ENCODE results near the gene LMNTD2.

Gene LMNTD2

DNA sequence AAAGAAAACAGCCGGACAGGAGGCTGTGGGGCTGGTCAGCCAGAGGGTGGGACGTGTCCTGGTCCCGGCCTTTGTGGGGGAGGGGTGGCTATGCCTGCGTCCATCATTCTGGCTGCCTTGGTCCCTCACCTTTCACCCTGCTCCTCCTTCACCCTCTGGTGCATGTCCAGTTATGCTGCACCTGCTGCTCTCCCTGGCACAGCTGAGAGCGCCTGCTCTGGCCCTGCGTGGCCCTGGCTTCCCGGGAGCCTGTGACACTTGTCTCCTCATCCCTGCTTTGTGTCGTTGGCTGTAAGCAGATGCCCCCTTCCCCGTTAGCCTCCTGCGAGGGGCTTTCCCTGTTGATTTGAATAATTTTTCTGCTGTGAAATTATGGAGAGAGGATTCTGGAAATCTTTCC is 32.4 kb upstream of the LMNTD2 start:
- no peak for TF ChIP-seq TEAD4 (IDR thresholded peaks at IDR 0.05)
- no peak for TF ChIP-seq FOXM1 (IDR thresholded peaks at IDR 0.05; ENCODE audit: borderline replicate concordance, low read depth)
- no peak for TF ChIP-seq RAD21 (IDR thresholded peaks at IDR 0.05; ENCODE audit: low read depth)
- TF ChIP-seq TCF12 (IDR thresholded peaks at IDR 0.05; ENCODE audit: low read depth) = no peak
- TF ChIP-seq NFIC (IDR thresholded peaks at IDR 0.05) = no peak
- TF ChIP-seq CEBPB (IDR thresholded peaks at IDR 0.05) = no peak

DNA sequence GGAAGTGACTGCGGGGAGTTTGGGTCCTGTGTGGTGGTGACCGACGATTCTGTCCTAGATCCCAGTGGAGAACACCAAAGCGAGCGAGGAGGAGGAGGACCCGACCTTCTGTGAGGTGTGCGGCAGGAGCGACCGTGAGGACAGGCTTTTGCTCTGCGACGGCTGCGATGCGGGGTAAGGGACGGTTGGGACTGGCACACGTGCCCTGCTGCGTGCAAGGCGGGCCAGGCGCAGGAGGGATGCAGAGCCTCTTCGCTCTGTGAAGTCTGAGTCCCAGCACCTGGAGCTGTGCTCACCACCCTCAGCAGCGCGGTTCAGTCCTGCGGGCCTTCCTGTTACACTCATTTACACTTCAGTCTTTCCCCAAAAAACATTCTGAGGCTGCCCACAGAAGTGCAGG is 32.0 kb upstream of the LMNTD2 start:
- TF ChIP-seq, protein P1, sequence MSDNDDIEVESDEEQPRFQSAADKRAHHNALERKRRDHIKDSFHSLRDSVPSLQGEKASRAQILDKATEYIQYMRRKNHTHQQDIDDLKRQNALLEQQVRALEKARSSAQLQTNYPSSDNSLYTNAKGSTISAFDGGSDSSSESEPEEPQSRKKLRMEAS (IDR thresholded peaks at IDR 0.05) = no peak
- TF ChIP-seq RAD21 (IDR thresholded peaks at IDR 0.05; ENCODE audit: low read depth) = no peak
- TF ChIP-seq, protein P2, sequence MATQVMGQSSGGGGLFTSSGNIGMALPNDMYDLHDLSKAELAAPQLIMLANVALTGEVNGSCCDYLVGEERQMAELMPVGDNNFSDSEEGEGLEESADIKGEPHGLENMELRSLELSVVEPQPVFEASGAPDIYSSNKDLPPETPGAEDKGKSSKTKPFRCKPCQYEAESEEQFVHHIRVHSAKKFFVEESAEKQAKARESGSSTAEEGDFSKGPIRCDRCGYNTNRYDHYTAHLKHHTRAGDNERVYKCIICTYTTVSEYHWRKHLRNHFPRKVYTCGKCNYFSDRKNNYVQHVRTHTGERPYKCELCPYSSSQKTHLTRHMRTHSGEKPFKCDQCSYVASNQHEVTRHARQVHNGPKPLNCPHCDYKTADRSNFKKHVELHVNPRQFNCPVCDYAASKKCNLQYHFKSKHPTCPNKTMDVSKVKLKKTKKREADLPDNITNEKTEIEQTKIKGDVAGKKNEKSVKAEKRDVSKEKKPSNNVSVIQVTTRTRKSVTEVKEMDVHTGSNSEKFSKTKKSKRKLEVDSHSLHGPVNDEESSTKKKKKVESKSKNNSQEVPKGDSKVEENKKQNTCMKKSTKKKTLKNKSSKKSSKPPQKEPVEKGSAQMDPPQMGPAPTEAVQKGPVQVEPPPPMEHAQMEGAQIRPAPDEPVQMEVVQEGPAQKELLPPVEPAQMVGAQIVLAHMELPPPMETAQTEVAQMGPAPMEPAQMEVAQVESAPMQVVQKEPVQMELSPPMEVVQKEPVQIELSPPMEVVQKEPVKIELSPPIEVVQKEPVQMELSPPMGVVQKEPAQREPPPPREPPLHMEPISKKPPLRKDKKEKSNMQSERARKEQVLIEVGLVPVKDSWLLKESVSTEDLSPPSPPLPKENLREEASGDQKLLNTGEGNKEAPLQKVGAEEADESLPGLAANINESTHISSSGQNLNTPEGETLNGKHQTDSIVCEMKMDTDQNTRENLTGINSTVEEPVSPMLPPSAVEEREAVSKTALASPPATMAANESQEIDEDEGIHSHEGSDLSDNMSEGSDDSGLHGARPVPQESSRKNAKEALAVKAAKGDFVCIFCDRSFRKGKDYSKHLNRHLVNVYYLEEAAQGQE (IDR thresholded peaks at IDR 0.05; ENCODE audit: low read depth) = no peak
- no peak for TF ChIP-seq CEBPB (IDR thresholded peaks at IDR 0.05)
- no peak for TF ChIP-seq CREB1 (IDR thresholded peaks at IDR 0.05; ENCODE audit: low read depth)
- TF ChIP-seq ZBTB7A (IDR thresholded peaks at IDR 0.05; ENCODE audit: low read depth) = no peak
- TF ChIP-seq EP300 (IDR thresholded peaks at IDR 0.05; ENCODE audit: borderline replicate concordance) = no peak
- no peak for TF ChIP-seq TCF12 (IDR thresholded peaks at IDR 0.05; ENCODE audit: low read depth)
- TF ChIP-seq TAF1 (IDR thresholded peaks at IDR 0.05; ENCODE audit: low read depth) = no peak

DNA sequence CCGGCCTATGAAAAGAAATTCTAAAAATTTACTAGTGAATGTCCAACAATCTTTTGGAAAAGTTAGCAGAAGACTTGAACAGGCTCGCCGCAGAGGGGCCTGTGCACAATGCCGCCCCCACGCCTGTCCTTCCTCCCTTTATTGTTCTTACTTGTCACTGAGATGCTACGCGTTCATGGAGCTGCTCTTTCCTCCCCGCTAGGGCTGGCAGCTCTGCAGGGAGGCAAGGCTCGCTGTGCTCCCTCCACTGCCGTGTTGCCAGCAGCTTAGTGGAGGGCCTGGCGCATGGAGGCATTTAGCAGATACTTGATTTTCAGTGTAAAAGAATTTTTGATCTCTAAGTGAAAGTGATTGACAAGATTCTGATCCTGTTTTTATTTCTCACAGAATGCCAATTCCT is 30.5 kb upstream of the LMNTD2 start:
- TF ChIP-seq CEBPB (IDR thresholded peaks at IDR 0.05) (no peak), EP300 (IDR thresholded peaks at IDR 0.05; ENCODE audit: borderline replicate concordance) (no peak), RAD21 (IDR thresholded peaks at IDR 0.05; ENCODE audit: low read depth) (no peak), FOXM1 (IDR thresholded peaks at IDR 0.05; ENCODE audit: borderline replicate concordance, low read depth) (no peak), EGR1 (IDR thresholded peaks at IDR 0.05) (no peak), YY1 (IDR thresholded peaks at IDR 0.05; ENCODE audit: low read depth) (no peak)
- TF ChIP-seq, protein P2 (IDR thresholded peaks at IDR 0.05; ENCODE audit: low read depth) = no peak

DNA sequence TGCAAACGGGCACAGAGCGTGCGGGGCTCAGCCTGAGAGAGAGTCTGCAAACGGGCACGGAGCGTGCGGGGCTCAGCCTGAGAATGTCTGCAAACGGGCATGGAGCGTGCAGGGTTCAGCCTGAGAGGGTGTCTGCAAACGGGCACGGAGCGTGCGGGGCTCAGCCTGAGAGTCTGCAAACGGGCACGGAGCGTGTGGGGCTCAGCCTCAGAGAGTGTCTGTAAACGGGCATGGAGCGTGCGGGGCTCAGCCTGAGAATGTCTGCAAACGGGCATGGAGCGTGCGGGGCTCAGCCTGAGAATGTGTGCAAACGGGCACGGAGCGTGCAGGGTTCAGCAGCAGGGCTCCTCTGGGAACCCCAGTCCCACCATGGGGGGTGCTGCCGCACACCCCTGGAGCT is 29.3 kb upstream of the LMNTD2 start:
- TF ChIP-seq CEBPB (IDR thresholded peaks at IDR 0.05) = no peak

DNA sequence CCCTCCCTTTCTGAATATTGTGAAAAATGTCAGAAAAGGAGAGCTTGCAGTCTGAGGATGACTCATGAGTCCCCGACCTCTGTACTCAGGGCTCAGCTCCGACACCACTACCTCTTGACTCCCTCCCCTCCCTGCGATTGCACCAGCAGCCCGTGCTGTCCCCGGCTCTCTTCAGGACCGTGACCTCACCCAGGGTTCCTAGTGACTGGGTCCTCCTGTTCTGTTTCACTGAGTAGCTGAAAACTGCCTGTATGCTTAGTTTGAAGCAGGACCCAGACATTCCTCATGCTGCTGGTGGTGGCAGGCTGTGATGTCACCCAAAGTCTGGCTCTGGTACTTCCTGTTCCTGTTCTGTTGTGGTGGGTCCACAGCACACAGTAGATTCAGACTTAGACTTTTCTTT is 27.4 kb upstream of the LMNTD2 start:
- TF ChIP-seq, protein P1 (IDR thresholded peaks at IDR 0.05) = no peak
- TF ChIP-seq, protein P3, sequence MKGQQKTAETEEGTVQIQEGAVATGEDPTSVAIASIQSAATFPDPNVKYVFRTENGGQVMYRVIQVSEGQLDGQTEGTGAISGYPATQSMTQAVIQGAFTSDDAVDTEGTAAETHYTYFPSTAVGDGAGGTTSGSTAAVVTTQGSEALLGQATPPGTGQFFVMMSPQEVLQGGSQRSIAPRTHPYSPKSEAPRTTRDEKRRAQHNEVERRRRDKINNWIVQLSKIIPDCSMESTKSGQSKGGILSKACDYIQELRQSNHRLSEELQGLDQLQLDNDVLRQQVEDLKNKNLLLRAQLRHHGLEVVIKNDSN (IDR thresholded peaks at IDR 0.05) = no peak
- TF ChIP-seq EGR1 (IDR thresholded peaks at IDR 0.05) = no peak
- TF ChIP-seq, protein P2 (IDR thresholded peaks at IDR 0.05; ENCODE audit: low read depth) = no peak
- TF ChIP-seq RAD21 (IDR thresholded peaks at IDR 0.05; ENCODE audit: low read depth) = no peak
- no peak for TF ChIP-seq EP300 (IDR thresholded peaks at IDR 0.05; ENCODE audit: borderline replicate concordance)
- TF ChIP-seq TAF1 (IDR thresholded peaks at IDR 0.05; ENCODE audit: low read depth) = no peak
- TF ChIP-seq CREB1 (IDR thresholded peaks at IDR 0.05; ENCODE audit: low read depth) = no peak
- no peak for TF ChIP-seq CEBPB (IDR thresholded peaks at IDR 0.05)
- no peak for TF ChIP-seq TEAD4 (IDR thresholded peaks at IDR 0.05)
- no peak for TF ChIP-seq TCF12 (IDR thresholded peaks at IDR 0.05; ENCODE audit: low read depth)
- no peak for TF ChIP-seq FOXM1 (IDR thresholded peaks at IDR 0.05; ENCODE audit: borderline replicate concordance, low read depth)
- no peak for TF ChIP-seq NFIC (IDR thresholded peaks at IDR 0.05)
- no peak for TF ChIP-seq YY1 (IDR thresholded peaks at IDR 0.05; ENCODE audit: low read depth)
- TF ChIP-seq ZBTB7A (IDR thresholded peaks at IDR 0.05; ENCODE audit: low read depth) = no peak

DNA sequence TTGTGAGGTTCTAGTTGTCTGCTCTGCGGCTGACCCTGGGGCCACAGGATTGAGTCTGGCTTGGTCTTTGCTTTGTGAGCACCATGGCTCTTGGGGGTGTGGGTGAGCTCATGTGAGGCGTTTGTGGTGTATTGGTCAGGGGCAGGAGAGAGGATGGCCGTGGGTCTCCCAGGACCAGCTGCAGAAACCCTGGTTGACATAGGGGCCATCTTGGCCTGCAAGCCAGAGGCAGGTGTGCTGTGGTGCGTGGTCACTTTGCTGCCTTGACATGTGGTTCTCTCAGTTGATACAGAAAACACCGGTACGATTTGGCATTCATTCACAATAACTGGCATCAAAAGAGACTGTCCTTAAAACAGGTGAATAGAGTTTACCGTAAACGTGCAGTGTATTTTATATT is 27.0 kb upstream of the LMNTD2 start:
- TF ChIP-seq, protein P2 (IDR thresholded peaks at IDR 0.05; ENCODE audit: low read depth) = no peak
- TF ChIP-seq, protein P3 (IDR thresholded peaks at IDR 0.05) = no peak
- TF ChIP-seq FOXM1 (IDR thresholded peaks at IDR 0.05; ENCODE audit: borderline replicate concordance, low read depth) (no peak), YY1 (IDR thresholded peaks at IDR 0.05; ENCODE audit: low read depth) (no peak), TEAD4 (IDR thresholded peaks at IDR 0.05) (no peak), CREB1 (IDR thresholded peaks at IDR 0.05; ENCODE audit: low read depth) (no peak), EGR1 (IDR thresholded peaks at IDR 0.05) (no peak), TAF1 (IDR thresholded peaks at IDR 0.05; ENCODE audit: low read depth) (no peak), ZBTB7A (IDR thresholded peaks at IDR 0.05; ENCODE audit: low read depth) (no peak), EP300 (IDR thresholded peaks at IDR 0.05; ENCODE audit: borderline replicate concordance) (no peak), CEBPB (IDR thresholded peaks at IDR 0.05) (no peak), NFIC (IDR thresholded peaks at IDR 0.05) (no peak), TCF12 (IDR thresholded peaks at IDR 0.05; ENCODE audit: low read depth) (no peak), RAD21 (IDR thresholded peaks at IDR 0.05; ENCODE audit: low read depth) (no peak)
- TF ChIP-seq, protein P1 (IDR thresholded peaks at IDR 0.05) = no peak
